Right lobe of liver (tissue), 4 donors: ENCODE measurements around the gene TEPSIN.

ENCODE experiments used
- POLR2A ChIP-seq: fragments of 450-650 bp; IDR thresholded peaks from one replicate; pipeline ENCODE4 v1.6.1; 2017; ENCODE audit warnings: antibody characterized with exemption, mild to moderate bottlenecking
- TF ChIP-seq, protein P1 (sequence below), 4 donors: fragments of 200-600 bp in 3 of 4; fragments of 450-650 bp in 1 of 4; IDR thresholded peaks; one replicate each; pipeline versions ENCODE4 v1.5.1 to v1.8.0; 2016 to 2022; ENCODE audit warnings: antibody characterized with exemption in 4 of 4, mild to moderate bottlenecking in 2 of 4
- donor health status: DM: no; HTN: no; CAD: no.
- donor health status: DM: no; HTN: no; CAD: no.
- donor health status: DM: no; HTN: yes; CAD: no.

- TF ChIP-seq, protein P1, sequence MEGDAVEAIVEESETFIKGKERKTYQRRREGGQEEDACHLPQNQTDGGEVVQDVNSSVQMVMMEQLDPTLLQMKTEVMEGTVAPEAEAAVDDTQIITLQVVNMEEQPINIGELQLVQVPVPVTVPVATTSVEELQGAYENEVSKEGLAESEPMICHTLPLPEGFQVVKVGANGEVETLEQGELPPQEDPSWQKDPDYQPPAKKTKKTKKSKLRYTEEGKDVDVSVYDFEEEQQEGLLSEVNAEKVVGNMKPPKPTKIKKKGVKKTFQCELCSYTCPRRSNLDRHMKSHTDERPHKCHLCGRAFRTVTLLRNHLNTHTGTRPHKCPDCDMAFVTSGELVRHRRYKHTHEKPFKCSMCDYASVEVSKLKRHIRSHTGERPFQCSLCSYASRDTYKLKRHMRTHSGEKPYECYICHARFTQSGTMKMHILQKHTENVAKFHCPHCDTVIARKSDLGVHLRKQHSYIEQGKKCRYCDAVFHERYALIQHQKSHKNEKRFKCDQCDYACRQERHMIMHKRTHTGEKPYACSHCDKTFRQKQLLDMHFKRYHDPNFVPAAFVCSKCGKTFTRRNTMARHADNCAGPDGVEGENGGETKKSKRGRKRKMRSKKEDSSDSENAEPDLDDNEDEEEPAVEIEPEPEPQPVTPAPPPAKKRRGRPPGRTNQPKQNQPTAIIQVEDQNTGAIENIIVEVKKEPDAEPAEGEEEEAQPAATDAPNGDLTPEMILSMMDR (IDR thresholded peaks at IDR 0.05) = no peak
- TF ChIP-seq POLR2A = no peak
Measured at GRCh38 chr17:81273698-81274470, 35.0 kb upstream of the TEPSIN start.
